Measurements from ENCODE around the gene KCTD16. TPM values are rescaled to one million over a fixed set of nuclear protein-coding genes. Genes with fewer than 3 reads are reported as not detected.

Gene KCTD16
- total RNA-seq, 1 experiment from 2014 or later: 0.14 TPM

DNA sequence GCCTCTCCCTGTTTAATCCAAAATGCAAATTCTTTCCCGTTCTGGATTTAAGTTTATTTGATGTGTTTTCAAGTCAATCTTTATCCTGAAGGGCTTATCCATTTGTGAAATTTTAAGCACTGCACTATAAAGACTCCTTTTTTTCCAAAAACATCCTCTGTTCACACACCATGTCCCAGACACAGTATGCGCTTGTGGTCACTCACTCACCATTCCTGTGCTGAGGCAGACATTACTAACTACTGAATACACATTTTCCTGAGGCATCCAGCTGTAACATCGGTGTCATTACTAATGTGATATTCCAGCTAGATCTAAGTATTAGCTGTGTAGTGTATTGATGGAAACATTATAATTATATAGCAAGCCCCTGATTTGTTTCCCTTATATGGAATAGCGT is 298.4 kb downstream of the KCTD16 start:
- Mint-ChIP-seq H3K9me3 (ENCODE audit: low read depth, unreplicated experiment) (peaks cover 2% of the 10 kb centered on the region), H3K36me3 (ENCODE audit: insufficient read depth, unreplicated experiment) (no peaks in the 10 kb centered on the region), H3K27me3 (ENCODE audit: unreplicated experiment) (peaks cover 16% of the 10 kb centered on the region), H3K4me3 (ENCODE audit: low read depth, unreplicated experiment) (no peak overlapping the region), H3K27ac (ENCODE audit: unreplicated experiment) (no peak overlapping the region), H3K4me1 (ENCODE audit: low read depth, unreplicated experiment) (peaks cover 9% of the 10 kb centered on the region)
- DNase-seq: no peak
- intact Hi-C loops (cut with micrococcal nuclease; ENCODE audit: unreplicated experiment): loop anchor here (5.0 kb wide), 2 partner anchors 267 to 768 kb away; no protein-coding TSS in a partner anchor
- TF ChIP-seq, protein P1, sequence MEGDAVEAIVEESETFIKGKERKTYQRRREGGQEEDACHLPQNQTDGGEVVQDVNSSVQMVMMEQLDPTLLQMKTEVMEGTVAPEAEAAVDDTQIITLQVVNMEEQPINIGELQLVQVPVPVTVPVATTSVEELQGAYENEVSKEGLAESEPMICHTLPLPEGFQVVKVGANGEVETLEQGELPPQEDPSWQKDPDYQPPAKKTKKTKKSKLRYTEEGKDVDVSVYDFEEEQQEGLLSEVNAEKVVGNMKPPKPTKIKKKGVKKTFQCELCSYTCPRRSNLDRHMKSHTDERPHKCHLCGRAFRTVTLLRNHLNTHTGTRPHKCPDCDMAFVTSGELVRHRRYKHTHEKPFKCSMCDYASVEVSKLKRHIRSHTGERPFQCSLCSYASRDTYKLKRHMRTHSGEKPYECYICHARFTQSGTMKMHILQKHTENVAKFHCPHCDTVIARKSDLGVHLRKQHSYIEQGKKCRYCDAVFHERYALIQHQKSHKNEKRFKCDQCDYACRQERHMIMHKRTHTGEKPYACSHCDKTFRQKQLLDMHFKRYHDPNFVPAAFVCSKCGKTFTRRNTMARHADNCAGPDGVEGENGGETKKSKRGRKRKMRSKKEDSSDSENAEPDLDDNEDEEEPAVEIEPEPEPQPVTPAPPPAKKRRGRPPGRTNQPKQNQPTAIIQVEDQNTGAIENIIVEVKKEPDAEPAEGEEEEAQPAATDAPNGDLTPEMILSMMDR (IDR thresholded peaks at IDR 0.05; ENCODE audit: unreplicated experiment): no peak
- no TSS peak for BruUV-seq (replicated peaks)
- CTCF ChIA-PET: no interaction called here

DNA sequence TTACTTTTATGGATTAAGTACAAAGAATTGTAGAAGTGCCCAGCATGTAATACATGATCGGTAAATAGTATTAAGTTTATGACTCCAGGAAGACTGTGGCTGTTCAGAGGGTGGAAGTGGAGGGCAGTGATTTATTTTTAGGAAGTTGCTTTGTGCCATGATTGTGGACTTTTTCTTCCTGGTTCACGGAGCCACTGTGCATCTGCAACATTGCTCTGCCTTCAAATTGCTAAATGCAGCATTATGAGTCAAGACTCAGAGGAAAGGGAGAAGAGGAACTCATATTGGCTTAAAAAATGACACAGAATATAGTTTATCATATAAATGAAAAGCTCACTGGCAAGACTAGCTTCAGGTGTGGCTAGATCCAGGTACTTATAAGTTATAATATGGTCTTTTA is 301.5 kb downstream of the KCTD16 start:
- Mint-ChIP-seq H3K4me3 (ENCODE audit: low read depth, unreplicated experiment) (no peak overlapping the region), H3K4me1 (ENCODE audit: low read depth, unreplicated experiment) (peaks cover 9% of the 10 kb centered on the region), H3K9me3 (ENCODE audit: low read depth, unreplicated experiment) (no peaks in the 10 kb centered on the region), H3K27ac (ENCODE audit: unreplicated experiment) (no peak overlapping the region), H3K27me3 (ENCODE audit: unreplicated experiment) (no peaks in the 10 kb centered on the region), H3K36me3 (ENCODE audit: insufficient read depth, unreplicated experiment) (no peaks in the 10 kb centered on the region)
- TF ChIP-seq, protein P1 (IDR thresholded peaks at IDR 0.05; ENCODE audit: unreplicated experiment): no peak
- CTCF ChIA-PET: no interaction called here
- DNase-seq: no peak
- intact Hi-C loops (cut with micrococcal nuclease; ENCODE audit: unreplicated experiment): no loop called here
- no TSS peak for BruUV-seq (replicated peaks)

DNA sequence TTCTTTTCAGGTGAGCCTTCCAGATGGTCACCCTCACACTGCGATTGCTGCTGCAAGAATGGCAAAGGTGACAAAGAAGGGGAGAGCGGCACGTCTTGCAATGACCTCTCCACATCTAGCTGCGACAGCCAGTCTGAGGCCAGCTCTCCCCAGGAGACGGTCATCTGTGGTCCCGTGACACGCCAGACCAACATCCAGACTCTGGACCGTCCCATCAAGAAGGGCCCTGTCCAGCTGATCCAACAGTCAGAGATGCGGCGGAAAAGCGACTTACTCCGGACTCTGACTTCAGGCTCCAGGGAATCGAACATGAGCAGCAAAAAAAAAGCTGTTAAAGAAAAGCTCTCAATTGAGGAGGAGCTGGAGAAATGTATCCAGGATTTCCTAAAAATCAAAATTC is 303.0 kb downstream of the KCTD16 start:
- no TSS peak for BruUV-seq (replicated peaks)
- Mint-ChIP-seq H3K27ac (ENCODE audit: unreplicated experiment) (no peak overlapping the region), H3K27me3 (ENCODE audit: unreplicated experiment) (no peaks in the 10 kb centered on the region), H3K9me3 (ENCODE audit: low read depth, unreplicated experiment) (no peaks in the 10 kb centered on the region), H3K4me1 (ENCODE audit: low read depth, unreplicated experiment) (no peaks in the 10 kb centered on the region), H3K4me3 (ENCODE audit: low read depth, unreplicated experiment) (no peak overlapping the region), H3K36me3 (ENCODE audit: insufficient read depth, unreplicated experiment) (no peaks in the 10 kb centered on the region)
- intact Hi-C loops (cut with micrococcal nuclease; ENCODE audit: unreplicated experiment): no loop called here
- DNase-seq: no peak
- TF ChIP-seq, protein P1 (IDR thresholded peaks at IDR 0.05; ENCODE audit: unreplicated experiment): no peak
- CTCF ChIA-PET: interaction anchor here (0.6 kb wide), 1 partner anchor 870 kb away, joined by 4 read pairs; no protein-coding TSS in a partner anchor

DNA sequence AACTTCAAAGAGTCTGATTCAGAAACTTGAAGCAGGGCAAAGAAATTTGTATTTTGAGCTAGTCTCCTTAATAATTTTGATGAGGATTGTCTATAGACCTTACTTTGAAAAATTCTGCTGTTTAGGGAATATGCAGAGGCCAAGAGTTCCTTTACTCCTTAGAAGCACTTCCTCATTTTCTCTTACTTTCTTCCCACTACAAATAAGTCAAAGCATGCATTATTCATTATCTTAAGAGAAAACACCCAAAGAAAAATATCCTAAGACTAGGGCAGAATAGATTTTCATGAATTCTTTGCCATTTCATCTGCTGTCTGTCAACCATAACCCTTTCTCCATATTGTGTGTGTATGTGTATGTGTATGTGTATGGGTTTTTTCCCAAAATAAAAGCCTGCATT is 307.9 kb downstream of the KCTD16 start:
- Mint-ChIP-seq H3K27ac (ENCODE audit: unreplicated experiment) (no peak overlapping the region), H3K27me3 (ENCODE audit: unreplicated experiment) (no peaks in the 10 kb centered on the region), H3K4me1 (ENCODE audit: low read depth, unreplicated experiment) (no peaks in the 10 kb centered on the region), H3K9me3 (ENCODE audit: low read depth, unreplicated experiment) (no peaks in the 10 kb centered on the region), H3K36me3 (ENCODE audit: insufficient read depth, unreplicated experiment) (no peaks in the 10 kb centered on the region), H3K4me3 (ENCODE audit: low read depth, unreplicated experiment) (no peak overlapping the region)
- intact Hi-C loops (cut with micrococcal nuclease; ENCODE audit: unreplicated experiment): no loop called here
- BruUV-seq (replicated peaks): no TSS peak
- no peak for DNase-seq
- CTCF ChIA-PET: interaction anchor here (0.6 kb wide), 1 partner anchor 360 kb away, joined by 5 read pairs; no protein-coding TSS in a partner anchor
- TF ChIP-seq, protein P1 (IDR thresholded peaks at IDR 0.05; ENCODE audit: unreplicated experiment): no peak

Data from Calu3 (cell line).